Vagina (tissue), 2 donors: ENCODE data around the gene KLC4.

Experiments
- POLR2A ChIP-seq, 2 donors: fragments of 450-650 bp; IDR thresholded peaks; one replicate each; pipeline ENCODE4 v1.6.1; 2017; ENCODE audit warnings: antibody characterized with exemption in 2 of 2, mild to moderate bottlenecking in 2 of 2, moderate library complexity in 2 of 2
- POLR2AphosphoS5 ChIP-seq, 2 donors: sonication (generic); formaldehyde crosslinking; IDR thresholded peaks; one replicate each; pipeline ENCODE4 v1.9.0; 2017; ENCODE audit warnings: antibody characterized with exemption in 2 of 2, mild to moderate bottlenecking in 2 of 2, low read depth in 1 of 2; ENCODE audit not compliant: insufficient read depth in 1 of 2
- TF ChIP-seq, protein P1 (sequence below), 3 experiments: fragments of 450-650 bp in 2 of 3; fragments of 200-600 bp in 1 of 3; sonication (generic) in 1 of 3; IDR thresholded peaks; one replicate each; pipeline ENCODE4 v1.5.1; 2017 to 2019; ENCODE audit warnings: antibody characterized with exemption in 3 of 3, mild to moderate bottlenecking in 2 of 3, moderate library complexity in 2 of 3

DNA sequence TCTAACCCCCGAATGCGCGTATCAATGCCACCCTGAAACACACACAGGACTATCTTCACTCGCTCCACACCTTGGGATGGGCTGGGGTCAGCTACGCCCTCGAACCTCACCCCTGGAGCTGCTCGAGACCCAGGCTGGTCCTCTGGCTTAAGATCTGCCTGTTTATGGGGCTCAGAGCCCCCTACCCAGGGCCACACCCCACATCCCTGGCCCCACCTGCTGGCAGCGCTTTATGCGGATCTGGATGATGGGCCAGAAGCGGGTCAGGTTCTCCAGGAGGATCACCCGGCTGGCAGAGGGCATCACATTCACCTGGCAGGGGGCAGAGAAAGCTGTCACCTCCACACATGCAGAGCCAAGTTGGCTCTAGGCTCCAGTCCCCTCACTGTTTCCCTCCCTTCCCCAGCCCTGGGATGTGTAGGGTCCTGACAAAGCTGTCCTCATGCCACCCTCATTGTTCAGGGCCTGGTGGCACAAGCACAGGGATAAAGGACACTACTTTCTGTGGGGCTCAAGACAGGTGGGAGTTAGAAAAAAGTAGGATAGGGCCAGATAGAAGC is 14.0 kb upstream of the KLC4 start:
- TF ChIP-seq, protein P1, sequence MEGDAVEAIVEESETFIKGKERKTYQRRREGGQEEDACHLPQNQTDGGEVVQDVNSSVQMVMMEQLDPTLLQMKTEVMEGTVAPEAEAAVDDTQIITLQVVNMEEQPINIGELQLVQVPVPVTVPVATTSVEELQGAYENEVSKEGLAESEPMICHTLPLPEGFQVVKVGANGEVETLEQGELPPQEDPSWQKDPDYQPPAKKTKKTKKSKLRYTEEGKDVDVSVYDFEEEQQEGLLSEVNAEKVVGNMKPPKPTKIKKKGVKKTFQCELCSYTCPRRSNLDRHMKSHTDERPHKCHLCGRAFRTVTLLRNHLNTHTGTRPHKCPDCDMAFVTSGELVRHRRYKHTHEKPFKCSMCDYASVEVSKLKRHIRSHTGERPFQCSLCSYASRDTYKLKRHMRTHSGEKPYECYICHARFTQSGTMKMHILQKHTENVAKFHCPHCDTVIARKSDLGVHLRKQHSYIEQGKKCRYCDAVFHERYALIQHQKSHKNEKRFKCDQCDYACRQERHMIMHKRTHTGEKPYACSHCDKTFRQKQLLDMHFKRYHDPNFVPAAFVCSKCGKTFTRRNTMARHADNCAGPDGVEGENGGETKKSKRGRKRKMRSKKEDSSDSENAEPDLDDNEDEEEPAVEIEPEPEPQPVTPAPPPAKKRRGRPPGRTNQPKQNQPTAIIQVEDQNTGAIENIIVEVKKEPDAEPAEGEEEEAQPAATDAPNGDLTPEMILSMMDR (IDR thresholded peaks at IDR 0.05) = no peak
- TF ChIP-seq POLR2AphosphoS5 (IDR thresholded peaks at IDR 0.05; ENCODE audit: insufficient read depth in 1 of 2, low read depth in 1 of 2) = no peak
- TF ChIP-seq POLR2A (IDR thresholded peaks at IDR 0.05) = no peak
